Ovary (tissue), 9 donors: Measurements from ENCODE around the gene SLC25A52. TPM values are rescaled to one million over a fixed set of nuclear protein-coding genes. Genes with fewer than 3 reads are reported as not detected.

Experiments
- DNase-seq, 5 donors: peaks; one replicate each; pipeline ENCODE4 v3.0.0-alpha.2; 2019 to 2020
- H3K27ac ChIP-seq, 2 donors: fragments of 200-600 bp; one replicate each; pipeline versions ENCODE4 v1.5.1 to v1.8.0; 2019 to 2022
- H3K27me3 ChIP-seq: fragments of 200-600 bp; one replicate; pipeline ENCODE4 v1.8.0; 2022
- H3K36me3 ChIP-seq: fragments of 200-600 bp; sonication (generic); one replicate; pipeline ENCODE4 v1.5.1; 2019
- H3K4me1 ChIP-seq: one replicate; pipeline ENCODE4 v1.8.1; 2013; ENCODE audit warnings: mild to moderate bottlenecking, moderate library complexity; ENCODE audit not compliant: insufficient read depth
- H3K4me3 ChIP-seq: fragments of 200-600 bp; sonication (generic); one replicate; pipeline ENCODE4 v1.5.1; 2017
- H3K9me3 ChIP-seq, 2 donors: fragments of 200-600 bp in 1 of 2; sonication (generic) in 1 of 2; one replicate each; pipeline versions ENCODE4 v1.5.1 to v1.8.1; 2013 to 2019; ENCODE audit warnings: mild to moderate bottlenecking in 1 of 2, moderate library complexity in 1 of 2
- CTCF ChIP-seq, 3 donors: fragments of 450-650 bp in 2 of 3; fragments of 200-600 bp in 1 of 3; IDR thresholded peaks; one replicate each; pipeline versions ENCODE4 v1.5.1 to v1.8.0; 2016 to 2022; ENCODE audit warnings: antibody characterized with exemption in 3 of 3, mild to moderate bottlenecking in 1 of 3
- EP300 ChIP-seq: sonication (generic); formaldehyde crosslinking; IDR thresholded peaks from one replicate; pipeline ENCODE4 v1.6.1; 2017; ENCODE audit warnings: antibody characterized with exemption
- POLR2A ChIP-seq: fragments of 450-650 bp; IDR thresholded peaks from one replicate; pipeline ENCODE4 v1.6.1; 2017; ENCODE audit warnings: antibody characterized with exemption, mild to moderate bottlenecking, moderate library complexity
- WGBS, 3 donors: extraction: QIAGEN DNeasy Blood & Tissue Kit in 1 of 3; methylation state at CpG; one replicate each; pipeline versions ENCODE4 v1.1.5 to v1.1.7; 2013 to 2017; 5-methylcytosine and 5-hydroxymethylcytosine counted together
- intact Hi-C, 4 donors: fragments of 100-400 bp; cut with DNase I; formaldehyde crosslinking; loops; one replicate each; pipeline versions ENCODE4 v1.11.0 to v1.15.1; 2022 to 2023
- polyA plus RNA-seq, 2 donors: library from polyadenylated mRNA; stranded (reverse); fragments of 200-250 nt in 1 of 2; fragments of 350-450 nt in 1 of 2; fragmentation: Illumina TruSeq in 1 of 2; extraction: RNeasy Lipid Tissue Mini Kit (QIAGEN cat#74804) in 1 of 2; gene quantifications; one replicate each; pipeline ENCODE4 v1.2.3, GENCODE V29; 2013 to 2014
- total RNA-seq, 7 donors: library from RNA; depleted of rRNA in 2 of 7; stranded (reverse); fragments of >200 nt in 2 of 7; fragmentation: NEBNext Ultra II Directional in 3 of 7; extraction: Animal tissue kit (Norgen Biotek cat#: 25700) in 3 of 7; gene quantifications; one replicate each; pipeline versions ENCODE4 v1.1.0 to v1.2.4, GENCODE V29; 2016 to 2023
- donor health status: DM: no; HTN: no; CAD: no; lungs with moderate emphysema.
- donor health status: DM: no; HTN: no; CAD: no.
- donor health status: Bipolar disorder and iron deficiency.
- donor health status: DM: yes; HTN: yes; CAD: no.
- donor health status: DM: no; HTN: no; CAD: no.
- donor health status: DM: yes; HTN: yes; CAD: no.

Gene SLC25A52
- total and polyA plus RNA-seq, 9 donors: not detected

- Histone ChIP-seq H3K27ac (no peak overlapping the region), H3K4me1 (no peaks in the 10 kb centered on the region), H3K9me3 (no peaks in the 10 kb centered on the region), H3K36me3 (no peaks in the 10 kb centered on the region), H3K4me3 (no peak overlapping the region), H3K27me3 (no peaks in the 10 kb centered on the region)
- TF ChIP-seq CTCF (IDR thresholded peaks at IDR 0.05) (no peak), EP300 (no peak), POLR2A (no peak)
- WGBS, 3 donors: 82 to 84% (median 82%) methylated on average over 3 of the region's 3 CpGs
- no peak for DNase-seq
- intact Hi-C loops: no loop called here
Measured at GRCh38 chr18:31718386-31718785, 42.3 kb downstream of the SLC25A52 start.

GRCh38 chr18:31716362-31716761 is 44.3 kb downstream of the SLC25A52 start:
- TF ChIP-seq EP300 (no peak), CTCF (IDR thresholded peaks at IDR 0.05) (no peak), POLR2A (no peak)
- Histone ChIP-seq H3K36me3 (no peaks in the 10 kb centered on the region), H3K27ac (no peak overlapping the region), H3K4me1 (no peaks in the 10 kb centered on the region), H3K4me3 (no peak overlapping the region), H3K27me3 (no peaks in the 10 kb centered on the region), H3K9me3 (no peaks in the 10 kb centered on the region)
- 76 to 87% (median 77%) methylated on average over 3 of the region's 3 CpGs for WGBS, 3 donors
- DNase-seq: no peak
- intact Hi-C loops: no loop called here

- WGBS, 3 donors: 87 to 89% (median 87%) methylated on average over 3 of the region's 3 CpGs
- TF ChIP-seq EP300: no peak
- no peak for TF ChIP-seq CTCF (IDR thresholded peaks at IDR 0.05)
- no peak for TF ChIP-seq POLR2A
- Histone ChIP-seq H3K4me1 (no peaks in the 10 kb centered on the region), H3K9me3 (no peaks in the 10 kb centered on the region), H3K36me3 (no peaks in the 10 kb centered on the region), H3K27ac (no peak overlapping the region), H3K4me3 (no peak overlapping the region), H3K27me3 (no peaks in the 10 kb centered on the region)
- DNase-seq: no peak
- intact Hi-C loops: no loop called here
Measured at GRCh38 chr18:31711365-31712172, 49.1 kb downstream of the SLC25A52 start.

GRCh38 chr18:31710826-31711225 is 49.9 kb downstream of the SLC25A52 start:
- 69 to 84% (median 78%) methylated on average over 3 of the region's 3 CpGs for WGBS, 3 donors
- intact Hi-C loops: no loop called here
- no peaks in the 10 kb centered on the region for H3K36me3 ChIP-seq
- no peaks in the 10 kb centered on the region for H3K9me3 ChIP-seq
- no peaks in the 10 kb centered on the region for H3K27me3 ChIP-seq
- H3K4me1 ChIP-seq: no peaks in the 10 kb centered on the region
- no peak for TF ChIP-seq POLR2A
- no peak for TF ChIP-seq CTCF (IDR thresholded peaks at IDR 0.05)
- no peak for TF ChIP-seq EP300
- H3K4me3 ChIP-seq: no peak overlapping the region
- no peak for DNase-seq
- H3K27ac ChIP-seq: no peak overlapping the region

Other genes with a start within 250 kb of the SLC25A52 start
- gene TTR, start 169.0 kb downstream of the SLC25A52 start, total RNA-seq: 1 to 10 TPM in 1 of 7 donors, under 1 TPM in 2, not detected in 4; 0.92 to 3.0 (median 0.95) TPM
- not detected for gene TTR, start 169.0 kb downstream of the SLC25A52 start, polyA plus RNA-seq
- 10 to 100 TPM in 3 of 7 donors, 1 to 10 TPM in 4; 3.3 to 16.5 (median 9.0) TPM for gene B4GALT6, start 76.3 kb downstream of the SLC25A52 start, total RNA-seq
- gene B4GALT6, start 76.3 kb downstream of the SLC25A52 start, polyA plus RNA-seq: 1 to 10 TPM; 2.1 to 6.5 TPM
- gene TRAPPC8, start 182.2 kb upstream of the SLC25A52 start, total RNA-seq: 10 to 100 TPM; 23.1 to 47.1 (median 33.1) TPM
- 10 to 100 TPM; 15.5 to 15.6 TPM for gene TRAPPC8, start 182.2 kb upstream of the SLC25A52 start, polyA plus RNA-seq